Stimulated activated CD8-positive, alpha-beta memory T cell treated with anti-CD3 and anti-CD28 coated beads, Interleukin-12 subunit alpha, Interleukin-12 subunit beta, amount 100 ng/mL, for 24 hours (primary cell): Measurements from ENCODE around the gene PROSER2.

Experiments used
- DNase-seq: peaks from one replicate; pipeline ENCODE4 v3.0.0-alpha.2; 2020; ENCODE audit errors: extremely low read depth

PROSER2 gene, protein sequence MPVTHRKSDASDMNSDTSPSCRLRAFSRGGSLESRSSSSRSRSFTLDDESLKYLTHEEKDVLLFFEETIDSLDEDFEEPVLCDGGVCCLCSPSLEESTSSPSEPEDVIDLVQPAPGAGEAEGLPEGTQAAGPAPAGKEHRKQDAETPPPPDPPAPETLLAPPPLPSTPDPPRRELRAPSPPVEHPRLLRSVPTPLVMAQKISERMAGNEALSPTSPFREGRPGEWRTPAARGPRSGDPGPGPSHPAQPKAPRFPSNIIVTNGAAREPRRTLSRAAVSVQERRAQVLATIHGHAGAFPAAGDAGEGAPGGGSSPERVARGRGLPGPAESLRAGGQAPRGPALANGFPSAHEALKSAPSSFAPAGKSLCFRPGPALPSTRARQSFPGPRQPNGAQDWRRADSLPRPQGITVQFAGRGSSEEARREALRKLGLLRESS

DNA sequence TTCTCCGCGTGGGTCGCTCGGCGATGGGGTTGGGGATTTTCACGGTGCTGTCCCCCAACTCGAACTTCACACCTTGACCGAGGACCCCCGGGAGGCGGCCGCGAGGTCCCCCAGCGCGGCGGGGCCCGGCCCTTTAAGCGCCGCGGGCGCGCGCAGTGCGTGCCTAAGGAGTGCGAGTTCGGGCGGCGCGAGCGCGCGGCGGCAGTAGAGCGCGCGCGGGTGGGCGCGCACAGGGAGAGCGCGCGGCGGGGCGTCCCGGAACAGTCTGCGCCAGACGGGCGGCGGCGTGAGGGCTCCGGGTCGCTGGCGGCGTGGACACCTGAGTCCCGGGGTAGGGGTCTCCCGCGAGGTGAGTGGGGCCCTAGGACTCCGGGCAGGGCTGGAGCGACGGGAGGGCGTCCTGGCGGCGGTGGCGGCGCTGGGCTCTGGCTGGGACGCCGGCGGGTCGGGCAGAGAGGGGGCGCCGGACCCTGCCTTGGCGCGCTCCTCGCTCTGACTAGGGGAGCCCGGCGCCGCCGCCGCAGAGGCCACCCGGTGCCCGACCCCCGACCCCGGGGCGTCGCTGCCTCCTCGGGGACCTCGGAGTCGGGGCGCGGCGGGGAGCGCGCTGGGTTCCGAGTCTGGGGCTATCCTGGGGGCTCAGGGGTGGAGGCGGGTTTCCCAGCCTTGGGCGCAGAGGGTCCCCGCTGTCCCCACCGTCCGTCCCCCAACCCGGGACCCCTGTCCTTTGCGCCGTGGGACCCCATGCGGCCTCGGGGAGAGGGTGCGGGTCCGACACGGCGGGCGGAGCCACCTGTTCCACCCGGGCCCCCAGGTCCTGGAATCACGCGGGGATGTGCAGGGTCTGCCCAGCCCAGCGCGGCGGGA lies at the start of gene PROSER2:
TSS of gene PROSER2 (plus strand) at position 235 of the 867 bp plus-strand sequence. CDS start 28,722 bp downstream, outside the sequence.
- DNase-seq, result no peak

DNA sequence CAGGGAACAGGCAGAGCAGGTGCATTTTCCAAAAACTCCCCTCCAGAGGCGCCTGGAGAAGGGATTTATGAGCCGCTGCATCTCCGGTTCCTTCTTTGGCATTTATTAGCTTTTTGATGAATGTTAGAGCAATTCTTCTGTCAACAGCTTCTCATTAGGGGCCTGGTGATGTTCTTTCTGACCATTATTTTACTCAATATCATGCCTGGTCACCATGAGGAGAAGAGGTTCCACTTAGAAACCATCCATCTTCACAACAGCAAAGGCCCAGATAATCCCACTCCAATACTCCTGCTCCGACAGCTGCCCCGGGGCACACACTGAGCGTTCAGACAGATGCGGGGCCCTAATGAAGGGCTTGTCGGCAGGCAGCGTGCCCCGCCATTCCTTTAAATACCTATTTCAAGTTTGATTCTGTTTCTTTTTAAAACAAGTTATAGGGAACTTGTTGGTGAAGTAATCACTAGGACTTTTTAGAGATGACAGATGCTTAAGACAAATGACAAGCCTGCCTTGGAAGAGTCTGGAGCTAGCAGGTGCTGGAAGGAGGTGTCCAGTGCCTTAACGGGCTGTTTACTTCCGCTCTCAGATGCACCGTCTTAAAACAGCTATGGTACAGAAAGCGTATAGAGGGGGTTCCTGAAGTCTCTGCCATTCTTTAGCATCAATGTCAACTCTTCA lies 49.3 kb upstream of the PROSER2 start:
- no peak for DNase-seq

DNA sequence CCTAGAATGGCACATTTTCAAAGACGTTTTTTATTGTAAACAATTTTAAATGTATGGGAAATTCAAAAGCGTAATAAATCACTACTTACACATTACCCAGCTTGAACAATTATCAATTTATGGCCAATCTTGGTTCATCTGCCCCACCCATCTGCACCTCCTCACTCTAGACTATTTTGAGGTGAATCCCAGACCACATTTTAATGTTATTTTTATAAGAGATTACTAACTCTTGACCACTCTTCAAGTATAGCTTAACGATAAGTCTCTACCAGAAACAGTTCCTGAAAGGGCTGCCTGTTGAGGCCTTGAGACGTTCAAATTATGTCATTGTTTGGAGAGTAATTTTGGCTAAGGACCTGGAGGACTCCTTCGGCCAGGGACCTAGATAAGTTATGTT lies 47.7 kb upstream of the PROSER2 start:
- no peak for DNase-seq

DNA sequence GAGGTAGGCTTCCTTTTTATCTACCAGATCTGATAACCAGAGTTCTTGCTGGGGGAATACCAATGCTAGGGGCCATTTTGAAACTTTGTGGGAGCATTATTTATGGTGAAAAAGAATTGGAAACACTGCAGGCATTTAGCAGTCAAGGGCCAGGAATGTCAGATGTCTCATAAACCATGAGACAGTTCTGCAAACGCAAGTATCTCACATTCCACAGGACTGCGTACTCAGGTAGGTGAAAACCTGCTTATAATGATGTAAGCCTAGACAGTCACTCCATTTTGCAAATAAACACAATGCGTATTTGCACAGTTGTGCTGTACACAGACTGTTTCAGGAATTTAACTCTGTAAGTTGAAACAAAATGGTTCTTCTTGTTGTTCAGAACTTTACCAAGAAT lies 47.1 kb upstream of the PROSER2 start:
- DNase-seq, result no peak

DNA sequence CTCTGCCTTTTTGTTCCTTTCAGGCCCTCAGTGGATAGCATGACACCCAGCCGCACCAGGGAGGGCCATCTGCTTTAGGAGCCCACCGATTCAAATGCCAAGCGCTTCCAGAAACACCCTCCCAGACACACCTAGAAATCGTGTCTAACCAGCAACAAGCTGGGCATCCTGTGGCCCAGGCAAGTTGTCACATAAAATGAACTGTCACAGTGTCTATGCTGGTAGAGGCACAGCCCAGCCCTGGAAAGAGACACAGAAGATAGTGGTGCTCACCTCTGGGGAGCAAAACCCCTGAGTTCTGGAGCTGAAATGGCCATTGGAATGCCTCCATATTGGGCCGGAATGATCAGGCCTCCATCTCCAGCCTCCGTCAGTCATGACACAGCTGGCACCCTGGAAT lies 42.0 kb upstream of the PROSER2 start:
- no peak for DNase-seq

DNA sequence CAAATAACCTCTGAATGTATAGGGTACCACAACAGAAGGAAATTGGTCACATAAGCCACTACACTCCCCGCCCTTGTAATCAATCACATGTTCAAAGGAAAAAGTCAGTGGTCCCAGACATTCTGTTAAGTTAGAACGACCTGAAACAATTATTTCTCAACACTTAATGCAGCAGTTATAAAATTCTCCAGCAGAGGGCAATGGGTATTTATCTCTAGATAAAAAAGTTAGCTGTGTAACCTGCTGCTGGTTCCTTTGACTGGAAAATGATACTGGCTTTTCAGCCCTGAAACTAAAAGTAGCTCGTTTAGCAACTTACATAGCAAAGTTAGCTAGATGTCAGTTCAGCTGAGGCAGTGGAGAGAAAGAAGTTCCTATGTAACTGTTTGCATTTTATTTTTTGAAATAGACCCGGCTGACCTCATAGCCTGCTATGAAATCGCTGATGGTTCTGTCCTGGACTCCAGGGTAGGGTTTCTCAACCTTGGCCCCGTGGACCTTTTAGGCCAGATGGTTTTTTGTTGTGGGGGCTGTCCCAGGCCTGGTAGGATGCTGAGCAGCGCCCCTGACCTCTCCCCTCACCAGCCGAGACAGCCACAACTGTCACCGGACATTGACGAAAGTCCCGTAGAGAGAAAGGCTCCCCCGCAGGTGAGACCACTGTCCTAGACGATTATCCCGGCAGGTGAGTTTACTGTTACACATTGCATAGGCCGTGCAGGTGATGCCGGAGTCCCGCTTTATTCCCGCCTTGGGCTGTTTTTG lies 40.2 kb upstream of the PROSER2 start:
- no peak for DNase-seq

DNA sequence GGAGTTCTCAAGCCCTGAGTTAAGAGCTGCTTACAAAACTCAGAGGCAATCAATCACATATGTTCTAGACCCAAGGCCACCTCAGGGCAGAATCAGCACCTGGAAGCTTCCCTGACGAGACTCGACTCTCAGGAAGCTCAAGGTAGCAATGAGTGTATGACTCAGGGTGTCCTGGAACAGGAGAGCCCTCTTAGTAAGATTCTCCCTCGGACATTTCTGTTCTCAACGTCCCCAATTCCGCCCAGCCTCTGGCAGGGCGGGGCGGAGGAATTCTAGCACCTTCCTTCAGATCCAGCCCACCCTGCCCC lies 39.6 kb upstream of the PROSER2 start:
- no peak for DNase-seq

DNA sequence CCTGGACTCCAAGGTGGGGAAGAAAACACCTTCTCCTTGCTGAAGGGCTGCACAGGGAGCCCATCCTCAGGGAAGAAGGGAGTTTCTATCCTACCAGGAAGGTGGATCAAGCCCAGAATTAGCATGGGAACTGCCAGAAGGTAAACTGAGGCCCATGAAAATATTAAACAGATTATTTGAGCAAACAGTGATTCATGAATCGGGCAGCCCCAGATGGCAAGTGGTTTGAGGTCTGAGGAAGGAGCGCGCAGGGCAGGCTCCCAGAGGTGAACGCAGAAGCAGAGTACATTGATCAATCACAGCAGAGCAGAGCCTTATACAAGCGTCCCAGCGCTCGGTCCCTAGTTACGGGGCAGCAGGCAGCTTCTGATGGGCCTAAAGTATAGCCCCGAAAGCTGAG lies 35.8 kb upstream of the PROSER2 start:
- no peak for DNase-seq

DNA sequence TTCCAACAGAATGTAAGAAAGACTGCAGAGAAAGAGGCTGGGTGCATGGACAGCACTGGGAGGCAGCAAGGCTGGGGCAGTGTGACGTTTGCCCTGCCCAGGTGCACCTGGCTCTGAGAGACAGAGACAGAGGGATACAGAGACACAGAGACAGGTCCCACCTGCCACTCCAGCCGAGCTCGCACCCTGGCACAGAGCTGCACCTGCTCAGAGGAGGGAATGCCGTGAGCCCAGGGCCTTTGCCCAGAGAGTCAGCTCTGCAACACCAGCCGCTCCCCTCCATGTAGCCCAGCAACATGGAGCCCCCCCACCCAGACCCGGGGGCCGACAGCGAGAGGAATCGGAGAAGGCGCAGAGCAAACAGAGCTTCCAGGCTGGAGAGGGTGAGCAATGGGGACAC lies 35.3 kb upstream of the PROSER2 start:
- DNase-seq, result no peak

DNA sequence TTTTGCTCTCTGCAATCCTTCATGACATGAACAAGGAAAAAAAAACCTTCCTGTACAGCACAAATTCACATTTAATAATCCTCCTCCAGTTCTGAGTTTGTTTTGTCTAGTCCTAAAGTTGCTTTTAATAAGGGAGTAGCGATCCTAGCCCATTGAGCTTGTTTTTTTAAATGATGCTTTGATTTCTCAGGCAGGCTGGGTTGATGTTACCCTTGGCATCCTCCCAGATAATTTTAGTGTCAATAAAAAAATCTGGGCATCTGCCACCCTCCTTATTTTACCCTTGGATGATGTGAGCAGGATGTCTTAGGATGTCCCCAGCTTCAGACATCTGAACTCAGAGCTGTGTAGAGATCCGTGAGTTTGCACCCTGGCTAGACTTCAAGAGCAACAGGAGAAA lies 33.9 kb upstream of the PROSER2 start:
- DNase-seq, result no peak

DNA sequence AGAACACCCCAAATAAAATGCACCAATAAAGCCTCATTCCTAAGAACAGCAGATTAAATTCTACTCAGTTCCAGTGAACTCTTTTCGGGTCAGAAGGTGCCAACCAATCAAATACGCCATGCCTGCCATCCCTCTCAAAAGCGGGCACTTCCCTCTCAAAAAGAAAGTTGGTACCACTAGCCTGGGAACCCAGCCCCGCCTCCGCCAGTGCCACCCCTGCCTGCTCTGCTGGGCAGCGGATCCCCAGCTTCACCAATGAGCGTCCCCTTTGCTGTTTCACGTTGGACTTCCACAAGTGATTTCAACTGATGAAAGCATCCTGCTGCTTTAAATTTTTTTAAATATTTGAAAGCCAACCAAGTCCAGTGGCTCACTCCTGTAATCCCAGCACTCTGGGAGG lies 33.2 kb upstream of the PROSER2 start:
- no peak for DNase-seq

DNA sequence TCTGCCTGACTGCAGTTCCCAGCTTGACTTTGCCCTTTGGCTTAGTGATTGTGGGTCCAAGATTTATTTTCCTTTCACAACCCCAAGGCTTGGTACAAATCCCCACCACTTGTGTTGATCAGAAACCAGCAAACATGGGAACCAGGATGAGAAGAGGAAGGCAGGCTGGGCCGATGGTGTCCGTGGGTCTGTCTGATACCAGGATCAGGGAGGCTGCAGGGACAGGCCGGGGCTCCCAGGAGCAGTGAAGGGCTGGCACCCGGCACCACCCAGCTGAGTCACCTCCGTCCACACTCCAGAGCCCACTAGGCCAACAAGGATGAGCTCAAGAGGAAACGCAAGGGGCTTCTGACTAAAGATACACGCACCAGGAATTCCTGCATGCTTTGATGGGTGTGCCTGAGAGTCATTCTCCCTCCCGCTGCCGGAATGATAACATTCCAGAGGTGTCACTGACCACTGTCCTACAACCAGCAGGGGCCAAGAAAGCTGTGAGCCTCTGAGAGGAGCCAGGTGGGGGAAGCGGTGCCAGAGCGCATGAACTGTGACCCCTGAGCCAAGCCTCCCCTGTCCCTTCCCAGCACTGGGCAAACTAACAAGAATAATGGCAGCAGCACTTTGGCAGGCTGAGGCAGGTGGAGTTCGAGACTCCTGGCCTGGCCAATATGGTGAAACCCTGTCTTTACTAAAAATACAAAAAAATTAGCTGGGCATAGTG lies 29.2 kb upstream of the PROSER2 start:
- DNase-seq, result no peak

DNA sequence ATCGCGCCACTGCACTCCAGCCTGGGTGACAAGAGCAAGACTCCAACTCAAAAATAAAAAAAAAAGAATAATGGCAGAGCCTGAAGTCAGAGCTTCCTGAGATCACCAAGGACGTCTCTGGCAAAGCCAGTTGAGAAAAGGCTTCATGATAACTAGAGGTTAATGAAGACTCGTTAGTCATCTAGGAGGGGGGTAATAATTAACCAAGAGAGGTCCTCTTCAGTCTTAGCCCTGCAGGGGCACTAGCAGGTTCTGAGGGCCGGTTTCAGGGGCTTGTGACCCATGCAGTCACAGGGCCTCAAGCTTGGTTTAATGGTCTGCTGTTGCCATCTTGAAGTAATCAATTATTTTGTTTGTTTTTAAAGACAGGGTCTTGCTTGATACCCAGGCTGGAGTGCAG lies 28.6 kb upstream of the PROSER2 start:
- DNase-seq, result no peak

DNA sequence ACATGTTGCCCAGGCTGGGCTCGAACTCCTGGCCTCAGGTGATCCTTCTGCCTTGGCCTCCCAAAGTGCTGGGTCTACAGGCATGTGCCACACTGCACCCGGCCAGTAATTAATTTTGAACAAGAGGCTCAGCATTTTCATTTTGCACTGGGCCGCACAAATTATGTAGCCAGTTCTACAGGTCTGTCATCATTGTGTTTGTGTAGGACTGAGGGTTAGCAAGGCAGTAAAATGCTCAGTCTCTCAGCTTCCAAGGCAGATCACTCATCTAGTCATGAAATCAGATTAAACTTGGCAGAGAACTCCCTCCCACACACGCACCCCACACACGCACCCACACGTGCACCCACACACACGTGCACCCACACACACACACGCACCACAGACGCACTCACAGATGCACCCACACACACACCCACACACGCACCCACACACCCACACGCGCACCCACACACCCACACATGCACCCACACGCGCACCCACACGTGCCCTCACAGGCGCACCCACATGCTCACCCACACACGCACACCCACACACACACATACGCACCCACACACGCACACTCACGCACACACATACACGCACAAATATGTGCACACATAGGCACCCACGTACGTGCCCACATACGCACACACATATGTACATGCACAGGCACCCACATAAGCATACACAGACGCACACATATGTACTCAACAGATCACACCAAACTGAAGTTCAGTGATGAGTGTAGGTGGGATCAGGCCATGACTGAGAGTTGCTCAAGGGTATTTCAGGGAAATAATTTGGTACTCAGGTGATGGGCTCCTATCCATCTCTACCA lies 27.8 kb upstream of the PROSER2 start:
- no peak for DNase-seq

DNA sequence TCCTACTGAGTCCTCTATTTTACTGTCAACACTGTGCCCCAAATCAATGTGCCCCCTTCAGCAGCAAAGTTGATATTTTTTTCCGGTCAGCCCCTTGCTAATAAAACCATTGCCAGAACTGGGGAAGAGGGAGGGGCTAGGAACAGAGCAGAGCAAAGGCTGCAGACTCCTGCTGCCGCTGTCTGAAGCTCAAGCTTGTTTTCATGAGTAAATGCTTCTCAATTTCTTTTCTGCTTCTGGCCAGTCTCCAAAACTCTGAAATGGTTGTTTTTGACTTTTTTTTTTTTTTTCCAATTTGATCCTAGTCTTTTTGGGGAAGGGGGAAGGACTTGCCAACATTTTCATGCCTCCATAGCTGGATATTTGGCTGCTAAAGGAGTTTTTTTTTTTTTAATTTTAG lies 26.7 kb upstream of the PROSER2 start:
- DNase-seq, result no peak

DNA sequence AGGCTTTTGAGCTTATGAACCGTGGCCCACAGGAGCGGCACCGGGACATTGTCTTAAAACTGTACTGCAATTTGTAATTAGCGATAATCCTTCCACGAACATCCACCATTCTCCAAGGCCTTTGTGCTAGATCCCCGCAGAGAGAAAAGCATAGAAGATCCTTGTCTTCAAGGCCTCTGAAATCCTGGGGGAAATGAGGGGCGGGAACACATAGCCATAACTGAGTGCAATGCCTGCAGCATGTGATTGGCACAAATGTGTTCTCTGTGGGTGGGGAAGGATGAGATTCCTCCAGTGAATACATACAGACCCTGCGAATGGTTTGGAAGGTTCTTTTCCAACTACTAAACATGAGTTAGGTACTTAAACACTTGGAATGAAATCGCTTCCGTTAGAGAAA lies 25.9 kb upstream of the PROSER2 start:
- no peak for DNase-seq

DNA sequence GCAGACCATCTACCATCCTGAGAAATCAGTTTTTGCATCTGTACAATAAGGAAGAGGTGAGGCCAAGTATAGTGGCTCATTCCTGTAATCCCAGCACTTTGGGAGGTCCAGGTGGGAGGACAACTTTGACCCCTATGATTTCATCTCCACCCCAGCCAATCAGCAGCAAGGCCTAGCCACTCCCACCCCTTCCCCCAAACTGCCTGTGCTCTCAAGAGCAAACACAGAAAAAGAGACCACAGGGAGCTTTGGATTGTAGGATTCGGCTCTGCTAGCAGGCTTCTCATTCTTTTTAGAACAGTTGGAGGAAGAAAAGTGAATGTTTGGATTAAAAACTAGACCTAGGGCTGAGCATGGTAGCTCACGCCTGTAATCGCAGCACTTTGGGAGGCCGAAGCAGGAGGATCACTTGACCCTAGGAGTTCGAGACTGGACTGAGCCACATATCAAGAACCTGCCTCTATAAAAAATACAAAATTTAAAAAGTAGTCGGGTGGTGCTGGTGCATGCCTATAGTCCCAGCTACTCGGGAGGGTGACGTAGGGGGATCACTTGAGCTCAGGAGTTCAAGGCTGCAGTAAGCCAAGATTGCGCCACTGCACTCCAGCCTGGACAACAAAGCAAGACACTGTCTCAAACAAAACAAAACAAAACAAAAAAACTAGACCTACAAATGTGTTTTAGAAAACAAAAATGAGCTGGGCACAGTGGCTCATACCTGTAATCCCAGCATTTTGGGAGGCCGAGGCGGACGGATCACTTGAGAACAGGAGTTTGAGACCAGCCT lies 25.1 kb upstream of the PROSER2 start:
- DNase-seq, result no peak

DNA sequence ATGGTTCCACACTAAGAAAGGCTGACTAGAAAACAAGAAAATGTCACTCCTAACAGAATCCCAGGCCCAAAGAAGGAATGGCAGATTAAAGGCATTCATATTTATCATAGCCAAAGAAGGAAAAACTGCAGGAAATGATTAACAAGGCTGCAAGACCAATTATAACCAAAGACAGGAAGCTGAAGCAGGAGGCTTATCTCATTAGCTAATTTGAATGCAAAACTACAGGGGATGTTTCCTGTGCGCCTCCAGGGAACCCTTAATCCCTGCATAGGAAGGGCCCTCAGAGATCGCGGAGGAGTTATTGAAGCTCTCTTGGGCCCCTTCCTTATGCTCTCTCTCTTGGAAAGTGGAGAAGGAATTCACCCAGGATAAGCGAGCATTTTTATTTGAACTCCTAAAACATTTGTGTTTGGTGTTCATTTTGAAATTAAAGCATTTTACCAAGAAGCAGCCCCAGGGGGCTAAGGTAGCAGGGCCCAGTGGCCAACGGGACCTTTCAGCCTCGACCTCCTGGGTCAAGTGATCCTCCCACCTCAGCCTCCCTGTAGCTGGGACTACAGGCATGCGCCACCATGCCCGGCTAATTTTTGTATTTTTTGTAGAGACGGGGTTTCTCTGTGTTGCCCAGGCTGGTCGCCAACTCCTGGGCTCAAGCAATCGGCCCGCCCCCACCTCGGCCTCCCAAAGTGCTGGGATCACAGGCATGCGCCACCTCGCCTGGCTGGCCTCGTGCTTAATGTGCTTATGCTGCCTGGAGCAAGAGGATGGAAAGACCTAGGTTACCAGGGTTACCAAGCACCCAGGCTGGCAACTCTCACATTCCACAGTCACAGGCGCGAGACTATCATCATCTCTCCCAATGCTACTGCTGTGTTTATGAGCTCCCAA lies 24.1 kb upstream of the PROSER2 start:
- DNase-seq, result no peak

DNA sequence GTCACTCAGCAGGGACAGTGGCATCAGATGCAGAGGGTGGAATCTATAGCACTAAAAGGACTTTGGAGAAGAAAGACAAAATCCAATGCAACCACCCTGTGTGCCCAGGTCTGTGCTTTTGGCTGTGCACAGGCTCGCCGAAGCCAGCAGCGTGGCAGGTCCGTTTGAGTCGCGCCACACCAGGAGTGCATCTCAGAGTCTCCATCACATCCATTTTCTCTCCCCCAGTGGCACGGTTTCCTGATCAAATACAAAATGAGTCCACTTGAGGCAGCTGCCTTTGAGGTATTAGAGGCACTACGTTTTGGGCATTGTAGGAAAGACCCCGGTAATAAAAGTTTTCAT lies 23.4 kb upstream of the PROSER2 start:
- DNase-seq, result no peak
